OCI-LY7 (cell line): ENCODE data around the gene SF3B6.

ENCODE experiments used
- EZH2phosphoT487 ChIP-seq: fragments of 200-600 bp; sonication (generic); IDR thresholded peaks from 2 replicates; pipeline ENCODE4 v1.6.1; 2018; ENCODE audit warnings: low read depth, borderline replicate concordance, mild to moderate bottlenecking, mixed run types, antibody characterized with exemption, low read length, moderate library complexity, mixed read lengths
- TF ChIP-seq, protein P1 (sequence below): fragments of 200-600 bp; sonication (generic); conservative IDR thresholded peaks from 2 replicates; pipeline ENCODE4 v1.5.1; 2014; ENCODE audit warnings: mild to moderate bottlenecking, antibody characterized with exemption, low read length, moderate library complexity, mixed read lengths

DNA sequence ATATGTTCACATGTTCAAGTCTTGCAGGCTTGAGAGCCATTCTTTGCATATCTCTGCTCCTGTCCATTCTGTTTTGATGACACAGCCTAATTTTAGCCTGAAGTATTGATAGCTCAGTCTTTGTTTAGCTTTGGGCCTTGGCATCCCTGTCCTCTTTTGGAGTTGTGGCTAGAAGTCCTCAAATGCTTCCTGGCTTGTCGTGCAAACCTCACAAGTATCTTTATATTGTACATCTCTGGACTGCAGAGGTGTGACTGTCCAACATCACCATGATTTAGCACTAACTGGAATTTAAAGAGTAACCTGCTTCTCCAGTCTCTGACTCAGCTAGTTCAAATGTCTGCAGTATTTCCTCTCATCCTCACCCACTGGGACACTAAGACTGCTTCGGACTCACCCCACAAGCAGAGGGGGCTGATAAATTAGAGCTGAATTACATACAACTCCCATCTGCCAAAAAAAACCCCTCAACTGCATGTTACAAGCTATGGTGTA is 35.3 kb upstream of the SF3B6 start:
- TF ChIP-seq, protein P1, sequence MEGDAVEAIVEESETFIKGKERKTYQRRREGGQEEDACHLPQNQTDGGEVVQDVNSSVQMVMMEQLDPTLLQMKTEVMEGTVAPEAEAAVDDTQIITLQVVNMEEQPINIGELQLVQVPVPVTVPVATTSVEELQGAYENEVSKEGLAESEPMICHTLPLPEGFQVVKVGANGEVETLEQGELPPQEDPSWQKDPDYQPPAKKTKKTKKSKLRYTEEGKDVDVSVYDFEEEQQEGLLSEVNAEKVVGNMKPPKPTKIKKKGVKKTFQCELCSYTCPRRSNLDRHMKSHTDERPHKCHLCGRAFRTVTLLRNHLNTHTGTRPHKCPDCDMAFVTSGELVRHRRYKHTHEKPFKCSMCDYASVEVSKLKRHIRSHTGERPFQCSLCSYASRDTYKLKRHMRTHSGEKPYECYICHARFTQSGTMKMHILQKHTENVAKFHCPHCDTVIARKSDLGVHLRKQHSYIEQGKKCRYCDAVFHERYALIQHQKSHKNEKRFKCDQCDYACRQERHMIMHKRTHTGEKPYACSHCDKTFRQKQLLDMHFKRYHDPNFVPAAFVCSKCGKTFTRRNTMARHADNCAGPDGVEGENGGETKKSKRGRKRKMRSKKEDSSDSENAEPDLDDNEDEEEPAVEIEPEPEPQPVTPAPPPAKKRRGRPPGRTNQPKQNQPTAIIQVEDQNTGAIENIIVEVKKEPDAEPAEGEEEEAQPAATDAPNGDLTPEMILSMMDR, result no peak
- no peak for TF ChIP-seq EZH2phosphoT487
